ENCODE data around the gene MALSU1. TPM values are rescaled to one million over a fixed set of nuclear protein-coding genes. Genes with fewer than 3 reads are reported as not detected.
A peak's percentile ranks its signal among the peaks of the same experiment; 100 is the strongest.

Gene MALSU1
- total RNA-seq, 1 donor from 2014 or later: 48.7 TPM

DNA sequence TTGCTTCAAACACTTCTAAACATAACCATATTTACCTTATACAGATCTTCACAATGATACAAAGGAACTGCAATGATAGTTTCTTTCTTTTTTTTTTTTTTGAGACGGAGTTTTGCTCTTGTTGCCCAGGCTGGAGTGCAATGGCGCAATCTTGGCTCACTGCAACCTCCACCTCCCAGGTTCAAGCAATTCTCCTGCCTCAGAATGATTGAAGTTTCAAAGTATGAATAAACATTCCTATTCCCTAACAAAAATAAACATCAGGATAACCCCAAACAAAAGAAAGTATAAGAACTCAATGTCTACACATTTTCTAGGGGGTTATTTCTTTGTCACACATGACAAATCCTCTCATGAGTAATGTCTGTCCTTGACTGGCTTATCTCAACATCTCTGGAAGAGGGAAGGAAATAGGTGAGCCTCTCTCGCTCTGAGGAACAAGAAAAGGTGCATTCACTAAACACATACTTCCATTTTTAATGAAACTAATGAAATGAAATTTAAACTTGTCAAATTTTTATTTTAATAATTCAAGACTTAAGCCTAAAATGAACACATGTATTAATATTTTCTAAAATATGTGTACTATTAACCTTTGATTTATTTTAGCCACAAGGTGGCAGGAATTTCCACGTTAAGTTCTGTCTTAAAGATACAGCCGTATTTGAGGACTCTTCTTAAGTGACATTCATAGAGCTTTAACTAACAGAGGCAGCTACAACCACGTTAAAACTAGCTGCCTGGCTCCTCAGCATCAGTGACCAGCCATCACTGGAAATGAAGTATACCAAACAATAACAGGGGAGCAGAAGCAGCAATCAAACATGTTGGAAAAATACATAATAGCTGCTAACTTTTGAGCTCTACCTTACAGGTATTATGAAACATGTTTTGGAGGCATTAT lies 58.3 kb downstream of the MALSU1 start:
- TF ChIP-seq EZH2phosphoT487 (IDR thresholded peaks at IDR 0.05) (no peak), EZH2 (IDR thresholded peaks at IDR 0.05) (no peak)
- TF ChIP-seq, protein P1, sequence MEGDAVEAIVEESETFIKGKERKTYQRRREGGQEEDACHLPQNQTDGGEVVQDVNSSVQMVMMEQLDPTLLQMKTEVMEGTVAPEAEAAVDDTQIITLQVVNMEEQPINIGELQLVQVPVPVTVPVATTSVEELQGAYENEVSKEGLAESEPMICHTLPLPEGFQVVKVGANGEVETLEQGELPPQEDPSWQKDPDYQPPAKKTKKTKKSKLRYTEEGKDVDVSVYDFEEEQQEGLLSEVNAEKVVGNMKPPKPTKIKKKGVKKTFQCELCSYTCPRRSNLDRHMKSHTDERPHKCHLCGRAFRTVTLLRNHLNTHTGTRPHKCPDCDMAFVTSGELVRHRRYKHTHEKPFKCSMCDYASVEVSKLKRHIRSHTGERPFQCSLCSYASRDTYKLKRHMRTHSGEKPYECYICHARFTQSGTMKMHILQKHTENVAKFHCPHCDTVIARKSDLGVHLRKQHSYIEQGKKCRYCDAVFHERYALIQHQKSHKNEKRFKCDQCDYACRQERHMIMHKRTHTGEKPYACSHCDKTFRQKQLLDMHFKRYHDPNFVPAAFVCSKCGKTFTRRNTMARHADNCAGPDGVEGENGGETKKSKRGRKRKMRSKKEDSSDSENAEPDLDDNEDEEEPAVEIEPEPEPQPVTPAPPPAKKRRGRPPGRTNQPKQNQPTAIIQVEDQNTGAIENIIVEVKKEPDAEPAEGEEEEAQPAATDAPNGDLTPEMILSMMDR (IDR thresholded peaks at IDR 0.05): peak; percentile 36
- H3K9me3 Mint-ChIP-seq: no peaks in the 10 kb centered on the region
- H2AFZ ChIP-seq (replicated peaks): no peak overlapping the region
- DNase-seq (ENCODE audit: low spot score): no peak
- H3K4me2 ChIP-seq: no peak overlapping the region
- H3K27ac ChIP-seq: no peak overlapping the region
- H3K9me3 ChIP-seq (ENCODE audit: low read depth): no peaks in the 10 kb centered on the region
- H3K79me2 ChIP-seq (ENCODE audit: low read depth): peaks cover 89% of the 10 kb centered on the region
- no peak overlapping the region for H3K4me3 Mint-ChIP-seq
- peaks cover 32% of the 10 kb centered on the region for H3F3A ChIP-seq (ENCODE audit: low read depth)
- H3K4me1 Mint-ChIP-seq: peaks cover 13% of the 10 kb centered on the region
- peaks cover 6% of the 10 kb centered on the region for H3K36me3 ChIP-seq
- H3K36me3 Mint-ChIP-seq: peaks cover 25% of the 10 kb centered on the region
- peaks cover 92% of the 10 kb centered on the region for H4K20me1 ChIP-seq (ENCODE audit: low read depth)
- no peaks in the 10 kb centered on the region for H3K27me3 ChIP-seq
- no peaks in the 10 kb centered on the region for H3K27me3 Mint-ChIP-seq (ENCODE audit: insufficient read depth, low read depth)
- H3K27ac Mint-ChIP-seq: no peak overlapping the region
- H3K4me1 ChIP-seq: peaks cover 13% of the 10 kb centered on the region
- no peak overlapping the region for H3K9ac ChIP-seq
- H3K4me3 ChIP-seq: no peak overlapping the region

GRCh38 chr7:23358152-23358674 lies 59.1 kb downstream of the MALSU1 start:
- Histone ChIP-seq H3K4me3 (no peak overlapping the region), H3K4me2 (no peak overlapping the region)
- H3K27ac Mint-ChIP-seq: no peak overlapping the region

More at GRCh38 chr7:23358152-23358674, 59.1 kb downstream of the MALSU1 start:
- Mint-ChIP-seq H3K36me3 (peaks cover 25% of the 10 kb centered on the region), H3K27me3 (ENCODE audit: insufficient read depth, low read depth) (no peaks in the 10 kb centered on the region), H3K4me3 (no peak overlapping the region), H3K4me1 (peaks cover 5% of the 10 kb centered on the region), H3K9me3 (no peaks in the 10 kb centered on the region)
- peaks cover 89% of the 10 kb centered on the region for H3K79me2 ChIP-seq (ENCODE audit: low read depth)
- H3K9me3 ChIP-seq (ENCODE audit: low read depth): no peaks in the 10 kb centered on the region
- peaks cover 5% of the 10 kb centered on the region for H3K4me1 ChIP-seq
- H3K27me3 ChIP-seq: no peaks in the 10 kb centered on the region
- peaks cover 25% of the 10 kb centered on the region for H3F3A ChIP-seq (ENCODE audit: low read depth)
- peaks cover 92% of the 10 kb centered on the region for H4K20me1 ChIP-seq (ENCODE audit: low read depth)
- H3K27ac ChIP-seq: no peak overlapping the region
- H3K9ac ChIP-seq: no peak overlapping the region
- TF ChIP-seq, protein P1 (IDR thresholded peaks at IDR 0.05): no peak
- no peak for TF ChIP-seq EZH2 (IDR thresholded peaks at IDR 0.05)
- TF ChIP-seq EZH2phosphoT487 (IDR thresholded peaks at IDR 0.05): no peak
- DNase-seq (ENCODE audit: low spot score): no peak
- H2AFZ ChIP-seq (replicated peaks): no peak overlapping the region
- H3K36me3 ChIP-seq: peaks cover 6% of the 10 kb centered on the region

Other genes starting within 250 kb of the MALSU1 start
- gene KLHL7, start 193.6 kb upstream of the MALSU1 start, total RNA-seq (ENCODE audit: low replicate concordance): 96.7 and 117 TPM in 2 replicates
- 60.1 and 67.7 TPM in 2 replicates for gene NUP42, start 117.3 kb upstream of the MALSU1 start, total RNA-seq (ENCODE audit: low replicate concordance)
- gene GPNMB, start 52.6 kb upstream of the MALSU1 start, total RNA-seq (ENCODE audit: low replicate concordance): 0.99 TPM in 1 of 2 replicates, not detected in the other
- 172 and 242 TPM in 2 replicates for gene IGF2BP3, start 171.2 kb downstream of the MALSU1 start, total RNA-seq (ENCODE audit: low replicate concordance)
- gene TRA2A, start 232.6 kb downstream of the MALSU1 start, total RNA-seq (ENCODE audit: low replicate concordance): 81.9 and 126 TPM in 2 replicates